Amniotic stem cell (primary cell): ENCODE data around the gene MEIS3.

Source experiments
- DNase-seq: peaks from one replicate; lab custom pipeline; 2025; lab: John Stamatoyannopoulos, UW

MEIS3 gene

DNA sequence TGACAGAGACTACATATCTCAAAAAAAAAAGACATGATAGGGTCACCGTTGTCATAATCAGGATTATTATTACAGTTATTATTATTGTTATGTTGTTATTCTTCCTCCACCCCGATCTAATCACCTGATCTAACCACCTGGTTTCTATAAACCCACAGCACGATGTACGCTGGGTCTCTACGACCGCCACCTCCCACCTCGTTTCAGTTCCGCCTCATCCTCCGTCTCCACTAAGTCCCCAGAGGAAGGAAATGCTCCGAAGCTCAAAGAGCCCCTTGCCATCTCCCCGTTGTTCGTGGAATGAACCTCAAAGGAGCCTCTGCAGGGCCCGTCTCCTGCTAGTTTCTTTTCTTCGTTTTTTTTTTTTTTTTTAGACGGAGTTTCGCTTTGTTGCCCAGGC is 15.9 kb upstream of the MEIS3 start:
- DNase-seq, result no peak

DNA sequence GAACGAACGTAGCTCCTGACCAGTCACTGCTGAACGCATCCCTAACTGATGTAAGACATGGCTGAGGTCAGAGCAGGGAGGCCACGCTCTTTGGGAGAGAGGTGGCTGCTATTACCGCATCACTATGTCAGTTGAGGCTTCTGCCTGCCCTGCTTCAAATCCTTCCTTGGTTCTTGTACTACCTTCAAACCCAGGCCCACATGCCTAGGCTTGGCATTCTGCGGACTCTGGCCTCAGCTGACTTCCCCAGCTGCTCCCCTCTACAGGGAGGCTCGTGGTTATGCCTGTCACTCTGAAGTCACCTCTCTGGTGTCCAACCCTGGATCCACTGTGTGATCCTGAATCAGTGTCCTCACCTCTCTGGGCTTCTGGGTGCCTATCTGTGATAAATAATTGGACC is 14.8 kb upstream of the MEIS3 start:
- DNase-seq, result no peak

DNA sequence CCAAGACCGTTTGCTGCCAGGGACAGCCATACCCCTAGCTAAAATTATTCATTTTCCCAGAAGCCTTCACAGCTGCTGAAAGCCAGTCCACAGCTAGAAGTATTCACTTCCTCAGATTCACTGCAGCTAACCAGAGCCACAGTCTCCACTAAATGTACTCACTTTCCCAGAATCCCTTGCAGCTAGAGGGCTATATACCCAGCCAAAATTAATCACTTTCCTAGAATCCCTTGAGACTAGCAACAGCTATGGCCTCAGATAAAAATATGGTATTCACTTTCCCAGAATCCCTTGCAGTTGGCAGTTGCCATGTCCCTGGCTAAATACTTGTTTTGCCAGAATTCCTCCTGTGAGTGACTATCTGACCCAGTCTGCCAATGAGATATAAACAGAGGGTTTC is 13.8 kb upstream of the MEIS3 start:
- DNase-seq, result no peak

DNA sequence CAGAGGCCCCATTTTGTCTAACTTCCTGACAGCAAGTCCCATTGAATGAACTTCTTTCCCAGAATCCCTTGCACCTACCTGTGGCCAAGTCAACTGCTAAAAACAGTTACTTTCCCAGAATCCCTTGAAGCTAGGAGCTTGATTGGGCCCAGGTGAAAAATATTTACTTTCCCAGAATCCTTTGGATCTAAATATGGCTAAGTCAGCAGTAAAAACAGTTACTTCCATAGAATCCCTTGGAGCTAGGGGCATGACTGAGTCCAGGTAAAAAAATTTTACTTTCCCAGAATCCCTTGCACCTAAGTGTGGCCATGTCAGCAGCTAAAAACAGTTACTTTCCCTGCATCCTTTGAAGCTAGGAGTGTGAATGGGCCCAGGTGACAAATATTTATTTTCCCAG is 13.2 kb upstream of the MEIS3 start:
- DNase-seq, result no peak

DNA sequence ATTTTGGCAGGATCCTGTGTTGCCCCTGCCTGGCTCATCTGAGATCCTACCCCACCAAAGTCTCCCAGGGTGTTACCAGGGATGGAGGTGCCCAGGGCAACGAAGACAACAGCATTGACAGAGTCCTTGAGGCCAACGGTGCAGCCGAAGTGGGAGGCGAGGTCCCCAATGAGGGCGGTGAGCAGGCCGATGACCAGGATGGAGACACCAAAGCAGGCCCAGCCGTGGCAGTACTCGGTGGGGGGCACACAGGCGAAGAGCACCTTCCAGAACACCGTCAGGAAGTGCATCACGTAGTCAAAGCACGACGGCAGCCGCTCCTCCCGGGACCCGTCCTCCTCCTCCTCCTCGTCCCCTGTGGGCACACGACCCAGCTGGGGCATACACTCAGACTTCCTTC is 12.8 kb upstream of the MEIS3 start:
- no peak for DNase-seq

DNA sequence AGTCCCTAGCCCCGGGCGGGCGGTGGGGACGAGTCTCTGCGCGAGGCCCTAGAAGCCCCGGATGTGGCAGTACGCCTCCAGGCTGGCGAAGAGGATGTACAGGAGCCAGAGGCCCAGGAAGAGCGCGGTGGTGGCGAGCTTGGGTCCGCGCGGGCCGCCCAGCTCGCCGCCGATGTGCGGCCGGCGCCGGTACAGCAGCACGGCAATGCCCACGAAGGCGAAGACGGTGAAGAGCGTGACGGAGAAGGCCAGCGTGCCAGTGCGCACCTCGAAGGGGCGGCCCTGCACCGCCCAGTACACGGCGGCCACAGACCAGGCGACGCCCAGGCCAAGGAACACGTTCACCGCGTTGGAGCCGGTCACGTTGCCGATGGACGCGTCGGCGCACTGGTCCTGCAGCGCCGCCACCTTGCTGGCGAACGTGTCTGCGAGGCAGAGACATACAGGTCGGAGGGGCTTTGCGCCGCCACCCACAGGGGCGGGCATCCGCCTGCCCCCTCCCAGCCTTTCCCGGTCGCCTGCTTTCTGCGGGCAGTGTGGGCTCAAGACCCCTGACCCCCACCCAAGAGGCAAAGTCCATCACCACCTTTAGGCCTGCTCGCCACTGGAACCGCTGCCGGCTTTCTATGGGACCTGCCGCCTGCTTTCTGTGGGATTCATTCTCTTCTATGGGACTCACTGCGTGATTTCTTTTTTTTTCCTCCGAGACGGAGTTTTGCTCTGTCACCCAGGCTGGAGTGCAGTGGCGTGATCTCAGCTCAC is 10.9 kb upstream of the MEIS3 start:
- DNase-seq, result no peak

DNA sequence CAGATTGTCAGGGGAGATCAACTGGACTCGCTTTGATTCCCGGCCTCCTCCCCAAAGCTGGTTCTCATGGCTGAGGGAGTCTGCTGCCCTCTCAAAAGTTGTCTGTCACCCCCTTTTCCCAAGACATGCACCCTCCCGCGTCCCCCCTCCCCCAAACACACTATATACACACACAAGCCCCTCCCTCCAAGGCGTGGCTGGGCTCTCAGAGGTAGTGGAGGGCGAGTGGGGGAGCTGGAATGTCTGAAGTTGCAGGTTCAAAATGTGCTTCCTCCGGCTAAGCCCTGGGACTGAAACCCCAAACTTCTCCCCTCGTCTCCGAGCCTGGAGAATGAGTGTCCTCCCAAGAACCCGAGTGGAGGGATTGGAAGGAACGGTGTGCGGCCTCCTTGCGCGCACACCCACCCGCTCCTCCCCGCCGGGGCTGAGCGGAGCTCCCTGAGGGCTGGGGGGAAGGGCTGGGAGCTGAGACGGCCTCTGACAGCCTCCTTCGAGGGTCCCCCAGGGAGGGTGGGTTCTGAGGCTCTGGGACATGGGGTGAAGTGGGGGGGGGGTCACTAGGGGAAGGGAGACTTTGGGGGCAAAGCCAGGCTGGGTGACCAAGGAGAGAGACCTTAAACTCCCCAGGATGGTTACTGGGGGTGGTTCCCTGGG is 9.9 kb upstream of the MEIS3 start:
- no peak for DNase-seq

DNA sequence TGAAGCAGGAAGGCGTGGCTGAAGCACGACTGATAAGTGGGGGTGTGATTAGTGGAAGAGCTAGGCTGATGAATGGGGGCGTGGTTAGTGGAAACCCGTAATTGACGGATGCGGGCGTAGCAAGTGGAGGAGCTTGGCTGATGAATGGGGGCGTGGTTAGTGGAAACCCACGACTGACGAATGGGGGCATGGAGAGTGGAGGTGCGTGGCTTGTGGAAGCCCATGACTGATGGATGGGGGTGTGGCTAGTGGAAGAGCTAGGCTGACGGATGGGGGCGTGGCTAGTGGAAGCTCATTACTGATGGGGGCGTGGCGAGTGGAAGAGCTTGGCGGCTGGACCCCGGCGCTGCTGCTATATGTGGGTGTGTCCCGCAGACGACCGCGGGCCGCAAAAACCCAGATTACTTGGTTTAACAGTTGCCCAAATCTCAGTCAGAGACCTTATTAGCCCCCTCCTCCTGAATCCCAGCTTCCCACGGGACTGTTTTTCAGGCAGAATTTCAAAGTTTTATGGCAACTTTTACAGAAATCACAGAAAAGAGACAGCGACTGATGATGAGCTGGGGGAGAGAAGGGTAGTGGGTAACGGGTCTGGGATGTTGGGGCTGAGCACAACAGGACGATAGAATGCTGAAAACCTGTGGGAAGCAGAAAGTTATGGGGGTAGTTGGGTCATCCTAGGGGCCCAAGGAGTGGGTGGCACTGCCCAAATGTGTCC is 9.0 kb upstream of the MEIS3 start:
- peak; percentile 100 for DNase-seq

DNA sequence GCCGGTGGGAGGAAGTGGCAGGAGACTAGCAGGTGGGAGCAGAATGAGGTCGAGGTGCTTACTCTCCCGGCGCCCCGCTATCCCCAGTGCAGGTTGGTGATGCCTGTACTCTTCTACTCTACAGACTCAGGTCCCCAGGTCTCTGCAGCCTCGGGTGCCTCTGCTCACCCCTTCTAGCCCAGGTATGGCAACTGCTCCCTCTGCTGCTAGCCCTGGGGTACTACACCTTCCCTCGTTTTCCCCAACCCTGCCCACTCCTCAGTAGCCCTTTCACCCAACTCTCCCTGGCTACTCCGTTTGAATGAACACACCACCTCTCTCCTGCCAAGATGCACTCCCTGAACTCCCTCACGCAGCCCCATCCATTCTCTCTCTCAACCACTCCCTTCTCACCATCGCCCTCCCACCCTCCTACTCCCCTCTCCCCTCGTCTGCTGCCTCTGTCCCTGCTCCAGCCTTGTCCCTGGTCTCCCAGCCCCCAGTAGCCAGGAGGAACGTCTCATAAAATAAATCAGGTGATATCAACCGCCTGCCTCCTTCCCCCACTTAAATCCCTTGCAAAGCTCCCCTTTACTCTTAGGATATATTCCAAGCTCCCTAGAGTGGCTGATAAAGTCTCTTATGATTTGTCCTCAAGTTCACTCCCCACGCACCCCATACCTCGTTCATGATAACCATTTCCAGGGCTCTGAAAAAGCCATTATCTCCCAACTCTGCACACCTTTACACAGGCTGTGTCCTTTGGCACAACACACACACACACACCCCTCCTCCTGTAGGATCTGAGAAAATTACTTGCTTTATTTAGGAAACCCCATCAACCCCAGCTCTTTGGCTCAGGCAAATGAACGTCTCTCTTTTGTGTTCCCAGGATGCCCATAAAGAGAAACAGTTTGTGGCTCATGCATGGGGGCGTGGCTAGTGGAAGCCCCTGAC is 8.2 kb upstream of the MEIS3 start:
- DNase-seq, result no peak

DNA sequence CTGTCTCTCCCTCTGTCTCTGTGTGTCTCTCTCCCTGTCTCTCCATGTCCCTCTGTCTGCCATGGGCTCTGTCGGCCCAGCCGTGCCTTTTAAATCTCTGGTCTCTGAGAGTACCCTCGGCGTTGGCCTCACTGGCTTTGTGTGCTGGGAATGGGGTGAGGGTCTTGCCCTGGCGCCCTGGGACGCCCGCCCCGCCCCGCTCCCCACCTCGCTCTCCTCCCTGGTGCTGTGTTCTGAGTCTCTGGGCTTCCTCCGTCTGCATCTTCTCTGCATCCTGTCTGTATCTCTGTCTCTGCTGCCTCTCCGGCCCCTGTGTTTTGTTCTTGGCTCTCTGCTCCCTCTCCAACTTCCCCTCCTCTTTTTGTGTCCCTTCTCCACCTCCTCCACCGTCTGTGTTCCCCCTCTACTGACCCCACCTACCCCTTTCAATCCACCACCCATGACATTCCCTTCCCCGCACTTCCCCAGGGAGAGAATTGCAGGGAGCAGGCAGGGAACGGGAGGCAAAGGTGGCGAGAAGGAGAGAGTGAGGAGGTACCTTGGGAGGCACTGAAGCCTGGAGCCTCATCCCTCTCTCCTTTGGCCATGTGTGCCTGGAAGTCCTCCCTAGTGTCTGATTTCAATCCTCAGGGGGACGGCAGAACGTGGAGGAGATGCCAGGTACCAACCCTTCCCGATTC is 4.0 kb upstream of the MEIS3 start:
- DNase-seq, result no peak

DNA sequence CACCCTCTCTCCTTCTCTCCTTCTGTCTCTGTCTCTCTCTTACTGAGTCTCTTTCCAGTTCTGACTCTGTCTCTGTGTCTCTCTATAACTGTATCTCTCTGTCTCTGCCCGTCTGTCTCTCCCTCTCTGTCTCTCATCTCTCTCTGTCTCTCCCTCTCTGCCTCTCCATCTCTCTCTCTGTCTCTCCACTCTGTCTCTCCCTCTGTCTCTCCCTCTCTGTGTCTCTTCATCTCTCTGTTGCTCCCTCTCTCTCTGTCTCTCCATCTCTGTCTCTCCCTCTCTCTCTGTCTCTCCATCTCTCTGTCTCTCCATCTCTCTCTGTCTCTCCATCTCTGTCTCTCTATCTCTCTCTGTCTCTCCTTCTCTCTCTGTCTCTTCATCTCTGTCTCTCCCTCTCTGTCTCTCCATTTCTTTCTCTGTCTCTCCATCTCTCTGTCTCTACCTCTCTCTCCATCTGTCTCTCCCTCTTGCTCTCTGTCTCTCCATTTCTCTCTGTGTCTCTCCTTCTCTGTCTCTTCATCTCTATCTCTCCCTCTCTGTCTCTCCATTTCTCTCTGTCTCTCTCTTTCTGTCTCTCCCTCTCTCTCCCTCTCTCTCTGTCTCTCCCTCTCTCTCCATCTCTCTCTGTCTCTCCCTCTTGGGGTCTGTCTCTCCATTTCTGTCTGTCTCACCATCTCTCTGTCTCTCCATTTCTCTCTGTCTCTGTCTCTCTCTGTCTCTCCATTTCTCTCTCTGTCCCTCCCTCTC is 3.3 kb upstream of the MEIS3 start:
- DNase-seq, result no peak

DNA sequence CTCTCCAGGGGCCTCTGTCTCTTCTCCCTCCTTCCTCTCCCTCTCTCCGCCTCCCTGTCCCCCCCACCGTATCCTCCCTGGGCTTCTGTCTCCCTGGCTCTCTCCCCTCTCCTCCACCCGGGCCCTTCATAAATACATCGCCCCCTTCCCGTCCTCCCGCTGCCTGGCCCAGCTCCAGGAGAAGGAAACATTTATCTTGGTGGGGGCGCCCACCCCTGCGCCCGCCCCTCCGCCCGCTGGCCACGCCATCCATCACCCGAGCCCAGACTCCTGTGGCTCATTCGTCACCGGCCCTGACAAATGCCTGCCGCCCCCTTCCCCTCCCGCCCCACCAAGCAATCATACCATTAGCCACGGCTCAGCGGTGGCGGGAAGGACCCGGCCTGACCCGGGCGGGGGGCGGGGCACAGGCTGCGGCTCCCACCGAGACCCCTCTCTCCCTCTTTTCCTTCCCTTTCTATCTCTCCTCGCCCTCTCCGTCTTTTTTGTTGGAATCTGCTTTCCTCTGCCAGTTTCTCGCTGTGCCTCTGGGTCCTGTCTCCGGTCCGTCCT is 2.6 kb upstream of the MEIS3 start:
- no peak for DNase-seq

DNA sequence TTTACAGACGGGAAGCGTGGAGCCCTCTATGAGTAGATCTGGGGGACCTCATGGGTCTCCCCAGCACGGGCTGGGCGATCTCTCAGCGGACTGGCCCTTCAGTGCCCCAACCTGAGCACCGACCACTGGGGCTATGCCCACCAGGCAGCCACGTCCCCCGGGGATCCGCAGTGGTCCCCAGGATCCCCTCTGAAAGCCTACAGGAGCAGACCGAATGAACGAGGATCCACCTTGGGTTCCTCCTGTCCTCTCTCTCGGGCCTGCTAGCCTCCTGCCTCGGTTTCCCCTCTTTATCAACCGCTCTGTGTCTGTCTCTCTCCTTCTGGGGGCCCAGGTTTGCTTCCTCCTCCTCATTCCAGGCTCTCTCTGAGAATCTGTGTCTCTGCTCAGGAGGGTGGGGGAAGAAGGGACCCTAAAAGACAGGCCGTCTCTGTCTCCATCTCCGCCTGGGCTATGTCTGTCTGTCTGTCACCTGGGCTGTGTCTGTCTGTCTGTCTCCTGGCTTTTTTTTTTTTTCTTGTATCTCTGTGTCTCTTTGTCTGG is 2.0 kb upstream of the MEIS3 start:
- DNase-seq, result no peak

DNA sequence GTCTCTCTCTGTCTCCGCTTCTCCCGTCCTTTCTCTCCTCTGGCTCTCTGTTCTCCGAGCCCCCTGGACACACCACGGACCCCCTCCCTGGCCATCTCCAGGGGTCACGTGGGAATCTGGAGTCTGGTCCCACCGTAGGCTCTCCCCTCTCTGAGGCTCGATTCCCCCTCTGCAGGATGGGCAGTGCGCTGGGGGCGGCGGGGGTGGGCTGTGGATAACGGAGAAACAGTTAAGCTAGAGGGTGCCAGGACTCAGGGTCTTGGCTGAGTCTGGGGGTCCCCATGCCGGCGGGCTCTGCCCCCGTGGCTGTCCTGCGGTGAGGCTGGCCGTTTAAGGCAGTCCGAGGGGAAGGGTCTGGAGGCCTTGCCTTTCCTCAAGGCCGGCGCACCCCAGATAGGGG is 462 bp upstream of the MEIS3 start:
- DNase-seq, result no peak

DNA sequence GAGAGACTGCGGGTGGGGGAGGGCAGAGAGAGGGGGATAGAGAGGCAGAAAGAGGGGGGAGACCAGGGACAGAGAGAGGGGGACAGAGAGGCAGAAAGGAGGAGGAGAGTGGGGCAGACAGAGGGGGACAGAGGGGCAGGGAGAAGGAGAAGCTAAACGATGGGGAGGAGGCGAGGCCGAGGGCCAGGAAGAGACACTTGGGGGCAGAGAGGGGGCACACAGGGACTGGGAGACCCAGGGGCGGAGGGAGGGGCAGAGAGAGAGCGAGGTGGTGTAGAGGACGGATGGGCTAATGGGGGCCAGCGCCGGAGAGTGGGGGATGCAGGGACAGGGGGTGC is 666 bp downstream of the MEIS3 start:
- no peak for DNase-seq

DNA sequence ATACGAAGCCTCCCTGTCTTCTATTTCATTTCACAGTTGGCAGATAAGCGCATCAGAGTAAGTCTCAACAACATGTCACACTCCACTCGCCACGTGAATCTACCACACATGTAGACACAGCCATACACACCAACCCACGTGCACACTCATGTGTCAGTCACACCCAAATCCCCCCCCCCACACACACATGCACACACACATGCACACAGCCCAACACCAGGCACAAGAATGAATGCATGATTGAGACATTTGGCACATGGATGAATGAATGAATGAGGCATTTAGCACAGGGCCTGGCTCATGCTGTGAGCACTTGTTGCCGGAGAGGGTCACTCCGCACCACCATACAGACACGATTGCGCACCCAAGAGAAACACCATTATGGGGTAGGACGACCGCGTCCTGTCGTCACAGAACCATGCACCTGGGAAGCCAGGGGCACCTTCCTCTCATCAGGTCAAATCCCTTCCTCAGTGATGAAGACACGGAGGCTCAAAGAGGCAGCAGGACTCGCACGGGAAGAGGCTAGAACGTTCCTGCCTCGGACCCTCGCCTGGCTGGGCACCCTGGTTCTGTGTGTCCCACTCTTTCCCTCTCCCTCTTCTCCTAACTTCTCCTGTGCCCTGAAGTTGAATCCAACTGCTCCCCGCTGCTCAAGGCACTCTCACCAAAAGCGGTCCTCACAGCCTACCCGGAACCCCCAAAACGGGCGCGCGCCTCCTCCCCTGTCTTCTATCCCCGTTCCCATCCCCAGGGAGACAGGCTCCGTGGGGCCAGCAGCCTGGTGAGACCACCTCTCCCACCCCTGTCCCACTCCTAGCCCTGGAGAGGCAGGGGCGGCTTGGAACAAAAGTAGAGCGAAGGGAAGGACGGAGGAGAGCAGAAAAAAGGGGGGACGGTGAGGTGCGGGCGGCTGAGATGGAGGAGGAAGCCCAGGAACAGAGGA is 1.3 kb downstream of the MEIS3 start:
- no peak for DNase-seq

DNA sequence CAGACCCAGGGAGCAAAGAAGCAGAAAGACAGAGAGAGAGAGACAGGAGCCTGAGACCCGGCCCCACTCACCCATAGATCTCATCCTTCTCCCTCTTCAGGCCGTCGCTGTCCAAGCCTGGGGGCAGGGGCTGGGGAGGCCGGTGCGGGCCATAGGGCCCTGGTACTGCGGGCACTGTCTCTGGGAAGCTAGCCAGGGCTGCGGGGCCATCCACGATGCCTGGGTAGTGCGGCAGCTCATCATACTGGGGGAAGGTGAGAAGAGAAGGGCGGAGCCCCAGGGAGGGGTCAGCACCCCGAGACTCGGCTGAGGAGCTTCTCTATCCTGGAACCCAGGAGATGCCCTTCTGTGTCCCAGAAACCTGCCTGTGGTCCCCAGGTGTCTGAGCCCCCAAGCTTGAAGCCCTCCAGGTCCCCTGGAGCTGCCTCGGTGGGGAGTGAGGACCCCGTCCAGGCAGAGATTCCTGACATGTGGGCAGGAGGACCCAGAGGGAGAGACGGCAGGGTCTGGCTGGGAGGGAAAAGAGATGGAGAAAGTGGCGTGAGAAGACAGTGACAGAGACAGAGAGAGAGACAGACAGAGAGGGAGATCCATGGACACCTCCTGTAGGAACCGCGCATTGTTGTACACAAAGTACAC is 2.1 kb downstream of the MEIS3 start:
- no peak for DNase-seq

DNA sequence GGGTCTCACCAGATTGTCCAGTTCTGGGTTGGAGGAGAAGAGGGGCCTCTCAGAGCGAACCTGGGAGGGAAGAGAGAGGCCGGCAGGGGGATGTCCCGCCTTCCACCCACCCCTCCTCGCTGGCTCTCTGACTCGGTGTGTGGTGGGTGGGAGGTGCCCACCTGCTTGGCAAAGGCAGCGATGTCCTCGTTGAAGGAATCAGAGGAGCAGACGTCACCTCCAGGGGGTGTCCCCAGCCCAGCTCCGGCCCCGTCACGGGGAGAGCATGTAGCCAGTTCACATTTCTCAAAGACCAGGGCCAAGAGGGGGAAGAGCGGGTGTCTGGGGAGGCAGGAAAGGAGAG is 2.7 kb downstream of the MEIS3 start:
- DNase-seq, result no peak
